Measurements from ENCODE around the gene CSNK1A1L. TPM values are rescaled to one million over a fixed set of nuclear protein-coding genes. Genes with fewer than 3 reads are reported as not detected.
A peak's percentile ranks its signal among the peaks of the same experiment; 100 is the strongest.

The CSNK1A1L gene
- total and polyA plus RNA-seq, 8 donors = not detected

- FAIRE-seq (no peak), ATAC-seq (no peak), DNase-seq (no peak)
- Histone ChIP-seq H3K9me3 (no peaks in the 10 kb centered on the region), H3K4me3 (no peak overlapping the region), H3K4me1 (no peaks in the 10 kb centered on the region), H3K27me3 (no peaks in the 10 kb centered on the region), H3K27ac (no peak overlapping the region), H3K36me3 (no peaks in the 10 kb centered on the region)
- intact Hi-C loops (cut with DNase I) = loop anchor here in 1 of 3 donors (10.0 kb wide), 1 partner anchor 534 kb away; no protein-coding TSS in a partner anchor
- whole genome bisulfite sequencing, 2 donors = 84 to 89% methylated on average over 7 of the region's 7 CpGs
- TF ChIP-seq CTCF (IDR thresholded peaks at IDR 0.05) = no peak
Observed at GRCh38 chr13:37070956-37071355, 34.5 kb downstream of the CSNK1A1L start.

- TF ChIP-seq CTCF (IDR thresholded peaks at IDR 0.05) = no peak
- Histone ChIP-seq H3K4me1 (no peaks in the 10 kb centered on the region), H3K4me3 (no peak overlapping the region), H3K36me3 (no peaks in the 10 kb centered on the region), H3K27ac (no peak overlapping the region), H3K27me3 (no peaks in the 10 kb centered on the region), H3K9me3 (no peaks in the 10 kb centered on the region)
- WGBS, 2 donors = 75 to 88% methylated on average over 9 of the region's 9 CpGs
- FAIRE-seq = no peak
- peak in 1 of 6 donors; percentile 57 for DNase-seq
- intact Hi-C loops (cut with DNase I) = loop anchor here in 1 of 3 donors (10.0 kb wide), 1 partner anchor 535 kb away; no protein-coding TSS in a partner anchor
- no peak for ATAC-seq
Observed at GRCh38 chr13:37070145-37070695, 35.2 kb downstream of the CSNK1A1L start.

GRCh38 chr13:37069597-37070103, 35.8 kb downstream of the CSNK1A1L start:
- no peak for TF ChIP-seq CTCF (IDR thresholded peaks at IDR 0.05)
- FAIRE-seq (no peak), ATAC-seq (no peak), DNase-seq (peak in 1 of 6 donors; percentile 73)
- Histone ChIP-seq H3K36me3 (no peaks in the 10 kb centered on the region), H3K4me3 (no peak overlapping the region), H3K9me3 (no peaks in the 10 kb centered on the region), H3K4me1 (no peaks in the 10 kb centered on the region), H3K27ac (no peak overlapping the region), H3K27me3 (no peaks in the 10 kb centered on the region)
- WGBS, 2 donors = 74 to 82% methylated on average over 22 of the region's 22 CpGs
- intact Hi-C loops (cut with DNase I) = loop anchor here in 1 of 3 donors (10.0 kb wide), 1 partner anchor 535 kb away; no protein-coding TSS in a partner anchor

- no peak for DNase-seq
- intact Hi-C loops (cut with DNase I) = no loop called here
- FAIRE-seq = no peak
- H3K9me3 ChIP-seq = no peaks in the 10 kb centered on the region
- no peak overlapping the region for H3K4me3 ChIP-seq
- no peaks in the 10 kb centered on the region for H3K27me3 ChIP-seq
- no peaks in the 10 kb centered on the region for H3K36me3 ChIP-seq
- ATAC-seq = no peak
- TF ChIP-seq CTCF (IDR thresholded peaks at IDR 0.05) = no peak
- no peak overlapping the region for H3K27ac ChIP-seq
- H3K4me1 ChIP-seq = no peaks in the 10 kb centered on the region
Observed at GRCh38 chr13:37068962-37069361, 36.5 kb downstream of the CSNK1A1L start.

- no peak for FAIRE-seq
- H3K36me3 ChIP-seq = no peaks in the 10 kb centered on the region
Observed at GRCh38 chr13:37067874-37068273, 37.6 kb downstream of the CSNK1A1L start.

More at GRCh38 chr13:37067874-37068273, 37.6 kb downstream of the CSNK1A1L start:
- ATAC-seq (no peak), DNase-seq (no peak)
- TF ChIP-seq CTCF (IDR thresholded peaks at IDR 0.05) = no peak
- no peaks in the 10 kb centered on the region for H3K9me3 ChIP-seq
- H3K4me1 ChIP-seq = no peaks in the 10 kb centered on the region
- 55 to 73% methylated on average over 2 of the region's 2 CpGs for WGBS, 2 donors
- H3K4me3 ChIP-seq = no peak overlapping the region
- H3K27me3 ChIP-seq = no peaks in the 10 kb centered on the region
- intact Hi-C loops (cut with DNase I) = no loop called here
- no peak overlapping the region for H3K27ac ChIP-seq

Data from pancreas (tissue), 10 donors.